GM18519 (cell line): ENCODE data around the gene GFAP.

Experiments
- ATAC-seq: cut with Tn5 transposase; IDR thresholded peaks from one replicate; pipeline ENCODE4 v1.9.1; 2021; ENCODE audit warnings: mild to moderate bottlenecking, moderate library complexity; ENCODE audit not compliant: unreplicated experiment, low FRiP score

Gene GFAP

DNA sequence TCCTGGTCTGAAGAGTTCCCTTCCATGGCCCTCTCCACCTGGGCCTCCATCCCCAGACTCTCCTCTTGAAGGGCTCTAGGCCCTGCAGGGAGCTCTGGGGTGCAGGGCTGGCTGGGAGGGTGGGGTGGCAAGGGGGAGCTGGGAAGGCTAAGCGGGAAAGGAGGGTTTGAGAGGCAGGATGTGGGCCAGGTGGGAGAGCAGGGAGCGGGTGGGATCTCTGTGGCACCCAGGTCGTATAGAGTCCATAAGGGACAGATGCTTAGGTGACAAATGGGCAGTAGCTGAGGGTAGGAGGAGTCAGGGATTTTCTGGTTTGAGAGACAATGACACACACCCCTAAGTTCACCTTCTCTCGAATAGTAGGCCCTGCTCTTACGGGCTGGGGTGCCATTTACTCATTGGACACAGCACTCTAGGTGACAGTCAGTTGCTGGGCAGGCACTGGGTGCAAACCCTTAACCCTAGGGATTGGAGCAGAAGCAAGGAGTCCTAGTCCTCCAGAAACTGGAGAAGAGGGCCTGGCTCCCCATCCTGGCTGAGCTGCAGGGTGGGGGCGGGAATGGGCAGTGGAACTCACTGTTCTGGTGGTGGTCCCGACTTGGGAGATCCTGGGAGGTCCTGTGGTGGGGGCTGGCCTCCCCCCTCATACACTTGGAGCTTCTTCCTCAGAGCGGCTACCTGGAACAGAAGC lies 16.9 kb upstream of the GFAP start:
- ATAC-seq: no peak

DNA sequence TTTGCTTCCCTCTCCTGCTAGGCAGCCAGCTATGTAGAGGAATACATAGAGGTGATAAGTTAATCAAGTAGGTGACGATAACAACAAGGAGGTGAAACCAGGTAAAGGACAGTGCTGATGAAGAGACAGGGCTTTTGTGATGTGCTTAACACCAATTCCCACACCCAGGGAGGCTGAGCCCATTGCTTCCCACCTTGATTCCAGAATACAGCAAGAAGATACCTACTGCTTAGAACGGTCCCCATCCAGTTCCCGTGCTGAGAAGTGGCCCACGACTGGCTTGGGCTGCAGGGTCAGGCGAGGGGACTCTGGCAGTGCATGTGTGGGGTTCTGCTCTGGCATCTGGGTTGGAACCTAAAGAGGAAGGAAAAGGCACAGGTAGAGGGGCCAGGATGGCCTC lies 16.1 kb upstream of the GFAP start:
- no peak for ATAC-seq

DNA sequence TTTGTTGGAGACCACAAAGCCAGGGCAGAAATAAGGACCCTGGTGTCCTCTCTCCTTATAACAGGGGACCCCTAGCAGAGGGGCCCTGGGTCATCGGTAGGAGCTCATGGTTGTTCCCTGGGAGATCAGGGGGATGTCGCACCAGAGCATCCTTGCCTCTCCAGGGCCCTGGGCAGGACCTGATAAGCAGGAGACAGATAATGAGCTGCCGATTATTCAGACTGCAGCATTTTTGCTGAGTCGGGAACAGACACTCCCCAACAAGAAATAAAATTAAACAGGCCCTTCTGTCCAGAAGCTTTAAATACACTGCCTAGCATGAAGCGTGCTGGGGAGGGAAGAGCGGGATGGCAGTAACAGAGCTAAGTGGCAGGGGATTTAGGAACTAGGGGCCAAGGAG lies 15.4 kb upstream of the GFAP start:
- ATAC-seq: no peak

DNA sequence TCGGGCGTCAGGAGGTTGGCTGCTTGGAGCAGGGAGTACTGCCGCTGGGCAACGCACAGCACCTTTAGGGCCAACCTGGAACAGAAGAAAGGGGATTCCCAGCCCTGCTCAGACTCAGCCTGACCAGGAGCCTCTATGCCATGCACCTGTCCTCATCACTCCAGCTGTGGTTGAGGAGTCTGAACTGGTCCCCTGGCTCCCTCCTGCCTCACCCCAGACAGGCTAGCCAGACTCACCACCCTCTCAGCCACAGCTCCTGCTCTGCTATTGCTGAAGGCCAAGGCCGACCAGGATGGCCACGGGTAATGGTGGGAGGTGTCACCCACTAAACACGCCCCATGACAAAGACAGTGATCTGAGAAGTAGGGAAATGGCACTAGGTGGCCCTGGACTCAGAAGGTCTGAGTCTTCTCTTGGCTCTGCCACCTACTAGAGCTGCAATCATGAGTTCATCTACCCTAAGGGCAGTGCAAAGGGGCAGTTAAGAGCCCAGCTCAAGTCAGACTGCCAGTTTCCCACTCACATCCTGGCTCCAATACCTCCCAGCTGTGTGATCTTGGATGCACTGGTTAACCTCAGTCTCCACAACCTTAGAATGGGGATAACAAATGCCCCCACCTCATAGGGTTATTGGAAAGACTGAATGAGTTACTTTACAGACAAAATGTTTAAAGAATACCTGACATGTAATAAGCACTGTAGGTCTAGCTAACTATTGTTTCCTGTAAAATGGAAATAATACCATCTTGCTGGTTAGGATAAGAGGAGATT lies 13.8 kb upstream of the GFAP start:
- ATAC-seq: no peak

DNA sequence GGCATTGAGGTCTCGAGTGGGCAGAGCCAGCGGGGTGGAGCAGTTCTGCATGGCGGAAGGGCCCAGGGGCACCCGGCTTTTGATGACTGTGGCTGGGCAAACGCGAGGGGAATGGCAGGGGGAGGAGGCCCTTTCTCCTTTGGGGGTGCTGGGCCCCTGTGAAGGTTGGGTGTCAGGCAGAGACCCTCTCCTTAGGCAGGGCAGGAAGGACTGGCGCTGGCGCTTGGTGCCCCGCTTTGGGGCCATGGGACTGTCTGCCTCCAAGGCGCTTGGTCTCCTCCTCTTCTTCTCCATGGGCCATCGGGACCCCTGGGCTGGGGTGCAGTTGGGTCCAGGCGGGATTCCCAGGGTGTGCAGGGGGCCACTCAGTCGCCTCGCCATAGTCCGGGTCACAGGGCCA lies 12.8 kb upstream of the GFAP start:
- no peak for ATAC-seq

DNA sequence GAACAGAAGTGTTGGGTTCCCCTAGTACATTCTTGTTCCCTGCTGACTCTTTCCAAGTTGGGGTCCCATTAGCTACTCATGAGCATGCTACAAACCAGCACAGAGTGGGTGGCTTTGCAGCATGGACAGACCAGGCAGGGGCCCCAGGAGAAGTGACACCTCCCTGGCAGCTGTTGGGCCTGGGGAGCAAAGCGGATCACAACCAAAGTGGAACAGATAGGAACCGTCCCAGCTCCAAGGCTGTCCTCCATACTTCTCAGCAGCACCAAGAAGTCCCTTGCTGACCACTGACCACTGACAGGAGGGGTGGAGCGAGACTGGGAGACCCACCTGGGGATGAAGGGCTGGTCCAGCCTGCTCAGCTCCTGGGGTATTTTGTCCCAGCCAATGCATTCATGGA lies 12.4 kb upstream of the GFAP start:
- ATAC-seq: no peak

DNA sequence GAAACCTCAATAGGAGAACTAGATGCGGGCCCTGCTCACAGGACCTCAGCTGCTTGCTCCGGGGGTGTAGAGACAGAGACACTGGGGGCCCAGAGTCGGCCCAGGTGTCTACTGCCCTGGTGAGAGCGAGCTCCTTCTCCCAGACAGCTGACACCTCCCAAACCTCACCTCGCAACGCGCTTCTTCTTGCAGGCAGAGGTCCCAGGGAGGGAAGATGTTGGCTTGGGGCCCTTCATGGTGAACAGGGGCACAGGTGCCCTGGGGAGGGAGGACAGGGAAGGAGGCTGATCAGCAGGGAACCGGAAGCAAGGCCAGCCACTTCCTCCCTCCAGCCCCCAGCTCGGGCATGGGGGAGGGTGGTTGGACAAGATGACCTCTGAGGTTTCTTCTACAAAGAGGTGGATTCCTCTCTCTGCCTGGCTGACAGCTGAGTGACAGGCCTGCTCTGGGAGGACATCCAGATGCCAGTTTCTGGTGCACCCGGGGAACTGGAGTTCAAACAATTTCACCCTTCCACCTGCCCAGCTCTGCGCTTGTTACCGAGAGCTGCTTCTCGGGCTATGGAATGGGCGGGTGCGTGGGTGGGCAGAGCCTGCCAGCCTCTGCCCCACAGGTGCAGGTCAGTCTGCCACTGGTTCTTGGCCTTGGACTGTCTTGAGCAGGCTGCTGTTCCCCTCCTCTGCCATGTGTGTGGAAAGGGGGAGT lies 11.7 kb upstream of the GFAP start:
- ATAC-seq: no peak

DNA sequence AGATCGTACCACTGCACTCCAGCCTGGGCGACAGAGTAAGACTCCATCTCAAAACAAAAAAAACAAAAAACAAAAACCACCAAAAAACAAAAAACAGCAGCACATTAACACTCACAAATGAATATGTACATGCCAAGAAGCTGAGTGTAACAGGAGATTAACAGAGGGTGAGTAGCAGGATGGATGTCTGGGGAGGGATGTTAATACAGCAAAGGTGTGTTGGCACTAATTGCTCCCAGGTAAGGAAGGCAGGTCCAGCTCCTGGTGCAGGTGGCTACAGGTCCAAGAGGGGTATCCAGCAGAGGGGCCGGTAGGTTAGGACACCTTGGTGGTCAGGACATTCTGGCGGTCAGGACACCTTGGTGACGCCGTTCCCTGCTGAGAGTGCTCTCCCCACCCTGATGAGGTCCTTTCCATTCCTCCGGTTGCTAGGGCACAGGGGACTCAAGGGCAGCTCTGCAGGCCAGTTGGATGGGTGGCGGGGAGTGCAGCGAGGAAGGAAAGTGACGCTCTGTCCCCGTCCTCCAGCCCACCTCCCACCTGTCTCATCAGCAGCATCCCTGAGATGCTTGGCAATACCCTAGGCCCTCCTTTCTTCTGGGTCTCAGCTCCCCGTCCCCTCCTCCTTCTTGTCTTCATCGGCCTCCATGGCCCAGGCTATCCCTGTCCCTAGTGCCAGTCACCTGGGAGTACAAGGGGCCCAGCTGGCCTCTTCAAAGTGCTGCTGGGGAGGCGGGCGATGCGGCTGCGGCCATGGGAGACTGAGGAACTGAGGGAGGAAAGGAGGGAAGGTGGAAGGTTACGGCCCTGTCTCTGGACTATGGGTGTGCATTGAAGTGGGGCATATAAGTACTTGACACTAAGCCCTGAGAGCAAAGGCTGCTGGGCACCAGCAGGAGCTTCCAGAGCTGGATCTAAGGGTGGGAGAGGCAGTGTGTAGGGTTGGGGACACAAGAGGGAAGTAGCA lies 10.7 kb upstream of the GFAP start:
- ATAC-seq: no peak

DNA sequence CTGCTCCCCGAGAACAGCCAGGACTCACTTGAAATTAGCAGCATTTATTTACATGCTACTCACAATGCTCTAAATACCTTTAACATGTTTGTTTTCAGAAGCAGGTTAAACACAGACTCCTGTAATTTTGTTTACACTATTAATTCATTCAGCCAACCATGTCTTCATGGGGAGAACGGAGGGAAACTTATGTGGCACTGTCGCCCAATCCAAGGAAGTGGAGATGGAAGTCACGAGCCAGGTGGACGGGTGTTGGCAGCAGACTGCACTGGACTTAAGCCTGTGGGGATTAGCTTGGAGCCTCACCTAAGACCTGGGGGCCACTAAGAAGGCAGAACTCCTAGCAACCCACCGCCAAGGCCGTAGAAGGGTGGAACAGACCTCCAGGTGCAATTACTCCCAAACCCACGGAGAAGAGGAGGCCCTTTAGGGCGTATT lies 8.8 kb upstream of the GFAP start:
- no peak for ATAC-seq

DNA sequence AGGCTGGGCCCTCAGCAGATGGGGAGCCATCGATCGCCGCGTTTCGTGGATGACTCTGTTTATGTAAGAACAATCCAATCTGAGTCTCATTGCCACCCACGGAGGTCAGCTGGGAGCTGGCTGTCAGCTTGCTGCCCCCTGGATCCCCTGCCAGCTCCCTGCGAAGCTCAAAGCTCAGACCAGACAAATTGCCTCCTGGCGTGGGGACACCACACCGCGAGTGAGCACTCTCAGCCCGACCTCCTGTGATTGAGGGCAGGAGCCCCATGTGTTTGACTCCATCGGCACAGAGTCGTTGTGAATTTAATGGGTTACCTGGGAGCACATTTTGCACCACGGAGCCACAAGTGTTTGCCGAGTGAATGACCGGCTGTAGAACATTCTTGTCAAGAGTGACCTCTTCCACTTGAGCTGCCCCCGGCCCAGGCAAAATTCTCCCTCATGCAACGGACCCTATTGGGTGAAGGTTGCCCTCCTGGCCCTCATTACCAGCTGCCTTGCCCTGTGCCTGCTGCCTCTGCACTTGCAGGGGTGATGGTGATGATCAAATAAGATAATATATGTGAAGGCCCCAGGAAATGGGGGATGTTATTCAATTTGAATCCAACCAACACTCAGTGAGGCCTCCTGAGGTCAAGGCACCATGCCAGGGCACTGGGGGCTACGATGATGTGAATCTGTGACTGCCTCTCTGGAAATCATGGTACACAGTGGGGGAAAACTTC lies 7.6 kb upstream of the GFAP start:
- no peak for ATAC-seq

DNA sequence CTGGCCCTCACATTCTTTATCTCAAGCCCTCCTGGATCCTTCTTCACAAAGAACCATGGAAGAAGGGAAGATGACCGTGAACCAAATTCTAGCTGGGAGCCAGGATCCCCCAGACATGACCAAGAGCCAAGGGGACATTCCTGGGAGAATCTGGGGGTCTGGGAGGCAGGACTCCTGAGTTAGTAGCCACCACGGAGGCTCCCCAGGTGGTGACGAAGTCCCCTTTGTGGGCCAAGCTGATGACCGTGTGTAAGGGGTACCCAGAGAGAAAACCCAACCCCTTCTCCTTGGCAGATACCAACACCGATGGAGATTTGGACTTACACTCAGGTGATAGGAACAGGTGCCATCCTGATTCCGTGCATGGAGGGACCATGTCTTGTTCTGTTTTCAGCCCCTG lies 6.8 kb upstream of the GFAP start:
- no peak for ATAC-seq

DNA sequence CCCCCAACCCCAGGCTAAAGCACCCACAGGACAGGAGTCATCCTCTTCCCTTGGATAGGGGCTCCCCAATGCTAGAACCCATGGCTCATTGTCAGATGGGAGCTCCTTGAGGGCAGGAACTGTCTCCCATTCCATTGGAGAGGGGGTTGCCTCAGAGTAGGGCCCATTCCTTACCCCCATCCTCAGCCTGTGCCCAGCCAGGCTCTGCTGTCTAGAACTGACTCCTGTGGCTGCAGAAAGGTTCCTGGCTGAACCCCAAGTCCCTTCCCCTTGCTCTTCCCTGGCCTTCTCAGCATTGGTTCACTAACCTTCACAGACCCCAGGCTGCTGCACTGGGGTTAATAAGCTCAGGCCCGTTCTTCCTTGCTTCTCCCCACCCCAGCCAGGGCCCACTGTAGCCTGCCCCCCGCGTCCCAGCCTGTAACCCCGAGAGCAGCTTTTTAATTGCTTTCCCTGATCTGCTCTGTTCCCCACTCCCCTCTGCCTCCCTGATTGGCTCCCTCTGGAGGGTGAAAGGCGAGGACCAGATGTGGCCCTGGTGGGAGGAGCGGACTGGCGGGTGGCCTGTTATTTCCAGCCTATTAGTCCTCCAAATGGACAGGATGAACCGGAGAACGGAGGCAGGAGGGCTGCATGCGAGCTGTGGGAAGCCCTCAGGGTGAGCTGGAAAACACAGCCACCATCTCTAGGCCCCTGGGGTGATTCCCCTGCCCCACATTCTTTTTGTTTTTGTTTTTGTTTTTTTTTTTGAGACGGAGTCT lies 6.0 kb upstream of the GFAP start:
- no peak for ATAC-seq

DNA sequence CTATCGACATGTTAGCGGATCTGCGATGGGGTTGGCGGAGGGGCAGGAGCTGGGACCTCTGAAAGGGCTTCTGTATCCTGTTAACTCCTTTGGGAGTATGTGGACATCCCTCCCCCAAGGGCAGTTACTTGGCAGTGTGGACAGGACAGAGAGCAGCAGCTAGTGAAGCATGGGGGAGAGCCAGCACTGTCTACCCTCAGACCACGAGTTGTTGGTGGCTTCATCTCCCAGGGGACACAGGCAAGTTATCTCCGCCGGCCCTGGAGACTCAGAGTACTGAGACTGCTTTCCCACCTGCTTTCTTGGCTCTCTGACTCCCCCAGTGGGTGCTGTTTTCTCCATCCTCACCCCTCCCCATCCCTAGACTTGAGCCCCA lies 5.3 kb upstream of the GFAP start:
- no peak for ATAC-seq

DNA sequence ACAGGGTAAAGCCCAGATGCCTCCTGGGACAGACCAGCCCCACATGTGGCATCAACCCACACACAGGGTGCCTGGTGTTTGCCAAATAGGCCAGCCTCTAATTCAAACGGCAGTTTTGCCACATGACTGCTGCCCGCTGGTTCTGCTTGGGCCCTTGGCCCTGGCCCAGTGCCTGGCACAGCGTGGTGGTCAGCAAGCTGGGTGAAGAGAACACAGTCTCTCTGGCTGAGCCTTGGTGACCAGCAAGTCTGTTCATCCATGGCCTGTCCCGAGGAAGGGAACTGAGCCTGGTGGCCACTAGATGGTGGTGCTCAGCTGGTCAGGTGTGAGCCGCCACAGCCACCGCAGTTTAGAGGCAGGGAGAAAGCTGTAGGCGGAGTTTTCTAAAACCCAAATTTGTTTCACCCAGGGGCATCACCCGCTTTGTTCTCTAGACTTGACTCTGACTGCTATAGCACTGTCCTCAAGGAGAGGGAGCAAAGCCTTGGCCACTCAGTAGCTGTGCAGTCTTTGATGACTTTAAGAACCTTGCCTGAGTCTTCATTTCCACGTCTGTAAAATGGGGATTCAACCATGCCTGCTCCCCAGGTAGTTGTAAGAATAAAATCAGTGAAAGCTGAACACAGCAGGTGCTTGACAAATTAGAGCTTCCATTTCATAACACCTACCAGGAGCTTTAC lies 4.7 kb upstream of the GFAP start:
- no peak for ATAC-seq

DNA sequence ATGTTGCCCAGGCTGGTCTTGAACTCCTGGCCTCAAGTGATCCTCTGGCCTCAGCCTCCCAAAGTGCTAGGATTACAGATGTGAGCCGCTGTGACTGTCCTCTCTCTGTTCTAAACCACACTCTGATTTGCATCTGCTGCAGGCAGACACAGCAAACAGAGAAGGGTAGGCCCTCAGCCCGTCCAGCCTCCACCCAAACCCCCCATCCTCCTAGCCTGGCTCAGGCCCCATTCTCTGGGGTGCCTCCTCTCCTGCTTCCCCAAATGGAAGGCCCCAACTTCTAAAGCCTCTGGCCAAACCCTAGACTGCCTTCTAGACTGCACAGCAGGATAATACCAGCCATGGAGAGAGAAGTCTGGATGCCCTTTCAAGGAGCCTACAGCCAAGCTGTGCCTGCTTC lies 4.1 kb upstream of the GFAP start:
- no peak for ATAC-seq

DNA sequence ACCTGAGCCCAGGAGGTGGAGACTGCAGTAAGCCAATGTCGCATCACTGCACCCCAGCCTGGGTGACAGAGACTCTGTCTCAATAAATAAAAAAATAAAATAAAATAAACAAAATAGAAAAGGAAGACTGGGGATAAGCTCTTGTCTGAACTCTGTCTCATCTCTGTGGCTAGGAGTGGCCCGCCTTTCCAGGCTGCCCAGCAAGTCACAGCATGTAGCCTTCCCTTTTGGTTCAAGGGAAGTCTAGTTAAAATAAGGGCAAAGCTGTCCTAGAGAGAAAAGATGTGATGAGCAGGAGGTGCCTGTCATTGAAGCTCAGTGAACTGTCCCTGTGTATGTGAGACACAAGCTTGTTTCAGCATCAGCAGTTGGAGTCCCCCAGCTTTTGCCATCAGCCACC lies 2.7 kb upstream of the GFAP start:
- no peak for ATAC-seq

DNA sequence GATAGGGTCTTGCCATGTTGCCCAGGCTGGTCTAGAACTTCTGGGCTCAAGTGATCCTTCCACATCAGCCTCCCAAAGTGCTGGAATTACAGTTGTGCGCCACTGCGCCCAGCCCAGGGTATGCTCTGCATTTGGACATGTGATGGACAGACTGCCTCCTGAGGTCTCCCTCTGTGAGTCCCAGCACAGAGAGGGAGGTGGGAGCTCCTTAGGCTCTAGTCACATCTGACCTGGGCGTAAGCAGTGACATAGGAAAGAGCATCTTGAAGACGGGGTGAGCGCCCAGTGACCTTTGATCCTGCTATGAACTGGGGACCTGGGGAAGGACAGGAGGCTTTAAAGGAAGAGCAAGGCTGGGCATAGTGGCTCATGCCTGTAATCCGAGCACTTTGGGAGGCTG lies 2.2 kb upstream of the GFAP start:
- ATAC-seq: no peak

DNA sequence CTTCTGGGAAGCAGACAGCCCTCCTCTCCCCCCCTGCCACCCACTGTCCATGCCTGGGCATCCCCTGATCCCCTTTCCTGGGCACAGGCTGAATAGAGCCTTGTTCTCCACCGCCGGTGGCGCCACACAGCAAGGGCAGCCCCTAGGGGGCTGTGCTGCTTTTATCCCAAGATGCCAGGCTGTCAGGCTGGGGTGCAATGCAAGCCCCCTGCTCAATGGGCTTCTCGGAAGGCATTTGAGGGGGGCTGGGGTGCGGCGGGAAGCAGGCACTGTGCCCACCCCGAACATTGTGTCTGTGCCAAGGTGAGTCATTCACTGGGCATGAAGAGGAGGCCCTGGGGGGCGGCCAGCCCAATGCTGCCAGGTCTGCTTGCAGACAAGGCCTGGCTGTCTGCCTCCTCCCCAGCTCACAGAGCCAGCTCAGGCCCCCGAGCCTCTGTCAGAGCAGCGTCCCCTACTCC lies 1.5 kb upstream of the GFAP start:
- no peak for ATAC-seq
